ENCODE results near the gene TAF9.
A peak's percentile ranks its signal among the peaks of the same experiment; 100 is the strongest.

Gene TAF9

DNA sequence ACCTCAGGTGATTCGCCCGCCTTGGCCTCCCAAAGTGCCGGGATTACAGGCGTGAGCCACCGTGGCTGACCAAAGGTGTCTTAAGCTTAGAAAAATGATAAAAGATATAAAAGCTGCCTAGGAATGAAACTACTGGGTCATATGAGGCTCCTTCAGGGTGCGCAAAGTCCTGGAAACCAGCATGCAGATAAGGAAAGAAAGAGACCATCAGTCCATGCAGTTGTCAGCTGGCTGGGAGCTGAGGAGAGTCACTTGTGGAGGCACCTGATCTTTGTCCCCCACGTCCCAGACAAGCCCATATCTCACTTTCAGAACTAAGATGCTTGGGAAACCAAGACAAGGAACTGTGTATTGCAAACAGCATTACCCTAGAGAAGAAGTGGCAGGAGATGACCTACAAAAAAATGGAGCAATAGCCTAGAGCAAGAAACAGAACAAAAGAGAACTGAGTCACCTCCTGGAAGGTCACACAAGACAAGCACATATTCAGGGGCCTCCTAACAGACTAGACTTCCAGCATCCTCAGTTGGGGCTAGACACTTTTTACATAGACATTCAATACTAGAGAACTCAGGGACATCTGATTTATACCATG is 33.9 kb downstream of the TAF9 start:
- no peak for DNase-seq

DNA sequence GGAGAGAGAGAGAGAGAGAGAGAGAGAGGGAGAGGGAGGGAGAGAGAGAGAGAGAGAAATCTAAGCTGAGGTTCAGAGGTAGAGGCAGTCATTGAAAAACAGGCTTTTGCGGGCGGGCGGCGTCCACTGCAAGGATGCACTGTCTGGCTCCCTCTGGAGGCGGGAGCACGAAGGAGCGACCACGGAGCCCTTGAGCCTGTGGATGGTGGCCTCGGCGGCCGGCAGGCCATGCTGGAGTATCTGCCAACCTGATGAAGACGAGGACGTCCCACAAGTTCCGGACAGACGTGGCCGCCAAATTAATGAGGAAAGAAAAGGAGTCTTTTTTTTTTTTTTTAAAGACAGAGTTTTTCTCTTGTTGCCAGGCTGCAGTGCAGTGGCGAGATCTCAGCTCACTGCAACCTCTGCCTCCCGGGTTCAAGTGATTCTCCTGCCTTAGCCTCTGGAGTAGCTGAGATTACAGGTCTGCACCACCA is 34.5 kb downstream of the TAF9 start:
- DNase-seq, result peak in 57 of 58 donors; percentile 2 to 87 (median 61)

DNA sequence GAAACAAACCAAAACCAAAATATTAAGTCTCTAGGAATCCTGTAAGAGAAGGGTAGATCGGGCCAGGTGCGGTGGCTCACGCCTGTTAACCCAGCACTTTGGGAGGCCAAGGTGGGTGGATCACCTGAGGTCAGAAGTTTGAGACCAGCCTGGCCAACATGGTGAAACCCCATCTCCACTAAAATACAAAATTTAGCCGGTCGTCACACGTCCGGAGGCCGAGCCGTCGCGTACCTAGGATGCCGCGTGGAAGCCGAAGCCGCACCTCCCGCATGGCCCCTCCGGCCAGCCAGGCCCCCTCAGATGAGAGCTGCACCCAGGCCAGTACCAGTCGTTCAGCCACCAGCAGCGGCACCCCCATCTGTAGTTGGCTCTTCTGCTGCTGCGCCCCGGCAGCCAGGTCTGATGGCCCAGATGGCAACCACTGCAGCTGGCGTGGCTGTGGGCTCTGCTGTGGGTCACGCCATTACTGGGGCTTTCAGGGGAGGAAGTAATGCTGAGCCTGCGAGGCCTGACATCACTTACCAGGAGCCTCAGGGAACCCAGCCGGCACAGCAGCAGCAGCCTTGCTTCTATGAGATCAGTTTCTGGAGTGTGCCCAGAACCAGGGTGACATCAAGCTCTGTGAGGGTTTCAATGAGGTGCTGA is 35.5 kb downstream of the TAF9 start:
- peak in 2 of 58 donors; percentile 2 to 3 for DNase-seq

DNA sequence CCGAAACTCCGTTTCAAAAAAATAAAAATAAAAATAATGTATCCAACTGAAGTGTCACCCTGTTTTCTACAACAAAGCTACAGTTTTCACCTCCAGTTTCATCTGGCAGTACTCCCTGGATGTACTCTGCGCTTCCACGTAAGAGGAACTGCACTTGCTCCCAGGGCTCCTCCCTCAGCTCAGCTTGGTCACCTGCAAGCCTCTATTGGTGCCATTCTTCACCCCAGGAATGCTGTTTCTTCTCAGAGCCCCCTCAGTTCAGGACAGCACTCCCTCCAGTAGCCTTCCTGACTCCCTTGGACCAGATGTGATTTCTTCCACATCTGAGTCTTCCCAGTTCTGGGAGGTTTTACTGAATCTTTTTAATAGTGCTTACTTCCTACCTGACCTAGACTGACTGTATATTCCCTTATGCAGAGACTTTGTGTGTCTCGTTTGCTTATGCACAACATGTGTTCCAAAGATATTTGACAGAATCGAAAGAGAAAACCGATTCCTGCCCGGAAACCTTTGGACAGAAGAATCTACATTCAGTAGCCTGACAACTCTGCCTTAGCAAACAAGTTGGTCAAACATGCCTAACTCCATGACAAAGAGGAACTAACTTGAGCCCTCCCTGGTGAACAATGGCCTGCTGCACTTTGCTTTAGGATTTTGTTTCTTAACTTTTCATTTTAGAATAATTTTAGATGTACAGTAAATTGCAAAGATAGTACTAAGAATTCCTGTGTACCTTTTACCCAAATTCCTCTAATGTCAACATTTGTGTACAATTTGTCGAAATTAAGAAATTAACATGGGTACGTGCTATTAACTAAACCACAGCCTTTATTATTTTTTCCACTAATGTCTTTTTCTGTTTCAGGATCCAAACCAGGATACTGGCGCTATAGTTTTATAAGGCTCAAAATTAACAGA is 37.5 kb downstream of the TAF9 start:
- DNase-seq, result no peak

DNA sequence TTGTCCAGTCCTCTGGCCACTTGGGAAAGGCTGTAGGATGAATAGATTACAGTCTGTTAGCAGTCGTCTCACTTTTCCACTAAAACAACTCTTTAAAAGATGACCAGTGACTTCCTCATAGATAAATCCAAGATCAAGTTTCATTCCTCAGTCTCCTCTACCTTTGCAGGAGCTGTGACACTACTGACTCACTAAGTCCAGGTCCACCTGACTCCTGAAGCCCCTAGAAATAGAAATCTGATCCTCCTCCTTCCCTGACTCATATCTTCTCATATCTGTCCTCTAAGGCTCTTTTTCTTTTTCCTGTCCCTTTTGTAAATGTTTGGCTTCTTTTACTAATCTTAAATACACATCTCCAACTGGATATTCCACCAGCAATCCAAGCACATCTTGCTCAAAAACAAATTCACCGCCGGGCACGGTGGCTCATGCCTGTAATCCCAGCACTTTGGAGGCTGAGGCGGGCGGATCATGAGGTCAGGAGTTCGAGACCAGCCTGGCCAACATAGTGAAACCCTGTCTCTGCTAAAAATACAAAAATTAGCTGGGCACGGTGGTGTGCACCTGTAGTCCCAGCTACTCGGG is 39.3 kb downstream of the TAF9 start:
- DNase-seq, result no peak

DNA sequence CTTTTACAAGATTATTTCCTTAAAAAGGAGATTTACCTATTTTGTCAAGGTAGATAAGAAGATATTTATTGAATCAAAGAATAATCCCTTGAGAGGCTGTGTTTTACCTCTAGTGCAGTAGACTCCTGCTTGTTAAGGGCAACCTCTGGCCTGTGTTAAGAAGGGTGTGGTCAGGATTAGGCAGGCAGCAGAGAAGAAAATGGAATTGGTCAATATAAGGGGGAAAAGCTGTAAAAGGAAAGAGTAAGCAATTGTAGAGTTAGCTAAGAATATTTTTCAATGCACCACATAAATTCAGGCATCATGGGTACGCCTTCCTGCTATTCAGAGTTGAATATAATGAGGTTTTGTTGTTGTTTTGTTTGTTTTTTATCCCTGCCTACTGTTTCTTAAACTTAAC is 43.0 kb downstream of the TAF9 start:
- DNase-seq, result no peak

DNA sequence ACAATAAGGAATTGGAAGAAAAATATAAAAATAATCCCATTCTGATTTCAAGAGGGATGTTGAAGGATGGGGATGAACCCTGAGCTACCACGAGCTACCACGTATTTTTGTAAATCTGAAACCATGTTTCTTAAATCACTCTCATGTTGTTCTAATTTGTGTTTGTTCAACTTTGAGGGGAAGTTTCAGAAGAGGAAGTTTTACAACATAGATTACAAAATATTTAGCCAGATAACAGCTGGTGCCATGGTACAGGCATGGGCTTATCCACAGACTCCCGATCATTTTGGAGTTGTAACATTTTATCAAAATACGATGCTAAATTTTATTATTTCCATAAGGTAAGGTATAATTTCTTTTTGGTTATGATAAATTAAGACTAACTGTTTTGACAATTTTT is 51.9 kb downstream of the TAF9 start:
- DNase-seq, result no peak

DNA sequence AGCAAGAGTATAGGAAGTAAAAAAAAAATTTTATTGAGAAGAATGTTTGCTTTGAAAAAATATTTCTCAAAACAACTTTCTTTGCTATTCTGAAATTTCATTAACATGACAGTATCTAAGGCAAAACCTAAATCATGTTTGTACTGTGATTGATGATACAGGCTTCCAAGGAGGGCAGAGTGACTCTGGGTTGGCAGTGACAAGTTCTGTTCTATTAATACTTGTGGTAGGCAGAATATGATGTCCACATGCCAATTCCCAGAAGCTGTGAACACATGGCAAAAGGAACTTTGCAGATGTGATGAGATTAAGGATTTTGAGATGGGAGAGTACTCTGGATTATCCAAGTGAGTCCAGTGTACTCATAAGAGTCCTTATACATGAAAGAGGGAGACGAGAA is 53.3 kb downstream of the TAF9 start:
- DNase-seq, result no peak
